ENCODE measurements around the gene ZNF8.
"Not testable (repeated sequence)": the region's sequence is repeated elsewhere in the genome, so short reads cannot be mapped to it uniquely, and the experiment has no call there.

The ZNF8 gene

DNA sequence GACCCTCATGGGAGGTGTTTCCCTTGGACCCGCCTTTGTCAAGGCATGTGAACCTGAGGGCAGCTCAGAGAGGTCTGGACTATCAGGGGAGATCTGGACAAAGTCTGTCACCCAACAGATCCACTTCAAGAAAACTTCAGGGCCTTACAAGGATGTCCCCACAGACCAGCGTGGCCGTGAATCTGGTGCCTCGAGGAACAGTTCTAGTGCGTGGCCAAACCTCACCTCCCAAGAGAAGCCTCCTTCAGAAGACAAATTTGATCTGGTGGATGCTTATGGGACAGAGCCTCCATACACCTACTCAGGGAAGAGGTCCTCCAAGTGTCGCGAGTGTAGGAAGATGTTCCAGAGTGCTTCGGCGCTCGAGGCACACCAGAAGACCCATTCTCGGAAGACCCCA lies 59.6 kb downstream of the ZNF8 start:
- DNase-seq, result no peak

DNA sequence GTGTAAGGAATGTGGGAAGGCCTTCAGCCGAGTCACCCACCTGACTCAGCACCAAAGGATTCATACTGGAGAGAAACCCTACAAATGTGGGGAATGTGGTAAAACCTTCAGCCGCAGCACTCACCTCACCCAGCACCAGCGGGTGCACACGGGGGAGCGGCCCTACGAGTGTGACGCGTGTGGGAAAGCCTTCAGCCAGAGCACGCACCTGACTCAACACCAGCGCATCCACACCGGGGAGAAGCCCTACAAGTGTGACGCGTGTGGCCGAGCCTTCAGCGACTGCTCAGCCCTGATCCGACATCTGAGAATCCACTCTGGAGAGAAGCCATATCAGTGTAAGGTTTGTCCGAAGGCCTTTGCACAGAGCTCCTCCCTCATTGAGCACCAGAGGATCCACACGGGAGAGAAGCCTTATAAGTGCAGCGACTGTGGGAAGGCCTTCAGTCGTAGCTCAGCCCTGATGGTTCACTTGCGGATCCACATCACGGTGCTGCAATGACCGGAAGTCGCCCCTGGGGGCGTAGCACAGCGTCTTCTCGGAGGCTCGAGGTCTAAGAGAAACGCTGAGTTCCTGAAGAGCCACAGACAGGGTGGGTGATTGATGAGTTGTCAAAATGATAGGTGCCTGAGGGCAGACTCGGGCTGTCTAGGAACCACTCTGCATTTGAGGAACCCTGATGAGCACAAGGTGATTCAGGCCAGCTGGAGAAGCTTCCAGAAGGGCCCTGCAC lies 60.2 kb downstream of the ZNF8 start:
- no peak for DNase-seq

DNA sequence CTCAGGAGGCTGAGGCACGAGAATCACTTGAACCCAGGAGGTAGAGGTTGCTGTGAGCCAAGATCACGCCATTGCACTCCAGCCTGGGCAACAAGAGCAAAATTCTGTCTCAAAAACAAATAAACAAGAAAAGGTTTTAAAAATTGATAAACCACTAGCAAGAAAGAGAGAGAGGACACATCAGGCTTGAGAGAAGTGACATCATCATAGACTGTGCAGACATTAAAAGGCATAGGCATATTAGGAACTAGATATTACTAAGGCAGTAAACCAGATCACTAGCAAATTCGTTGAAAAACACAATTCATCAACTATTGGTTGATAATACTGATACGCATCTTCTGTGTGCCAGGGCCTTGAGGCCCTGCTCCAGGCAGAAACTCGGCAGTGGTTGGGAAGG lies 66.8 kb downstream of the ZNF8 start:
- DNase-seq, result no peak

DNA sequence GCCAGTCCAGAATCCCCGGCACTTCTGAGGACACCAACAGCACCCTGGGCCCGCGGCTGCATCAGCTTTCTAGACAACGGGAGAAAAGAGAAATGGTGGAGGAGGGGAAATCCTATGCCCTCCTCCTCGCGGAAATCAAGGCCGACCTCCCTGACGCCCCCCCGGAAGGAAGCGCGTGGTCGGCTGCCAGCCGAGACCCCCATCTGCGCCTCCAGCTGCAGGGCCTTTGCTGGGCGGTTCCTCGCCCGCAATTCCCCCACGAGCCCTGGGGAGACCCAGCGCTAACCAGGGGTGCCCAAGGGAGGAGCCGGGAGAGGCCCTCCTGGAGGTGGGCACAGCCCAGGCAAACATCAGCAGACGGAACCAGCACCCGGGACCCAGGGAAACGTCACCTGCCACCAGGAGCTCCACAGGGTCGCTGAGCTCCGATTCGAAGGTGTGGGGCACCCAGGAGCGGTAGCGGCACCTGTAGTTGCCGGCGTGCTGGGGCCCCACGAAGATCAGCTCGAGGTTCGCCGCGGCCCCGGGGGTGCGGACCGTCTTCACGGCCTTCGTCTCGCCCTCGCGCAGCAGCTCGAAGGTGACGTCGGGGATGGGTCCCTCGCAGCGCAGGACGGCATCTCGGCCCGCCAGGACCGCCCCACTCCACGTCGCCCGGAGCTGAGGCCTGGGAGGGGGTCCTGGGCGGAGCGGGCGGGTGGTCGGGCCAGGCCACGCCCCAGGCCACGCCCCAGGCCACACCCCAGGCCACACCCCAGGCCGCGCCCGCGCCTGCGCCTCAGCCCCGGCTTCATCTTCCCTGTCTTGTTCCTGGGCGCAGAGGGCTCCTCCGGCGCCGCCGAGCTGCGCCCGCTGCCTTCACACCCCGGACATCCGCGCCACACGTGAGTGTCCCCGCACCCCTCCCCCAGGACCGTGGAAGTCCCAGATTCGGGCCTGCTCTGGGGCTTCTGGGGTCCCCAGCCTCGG lies 68.5 kb downstream of the ZNF8 start:
- peak; percentile 76 for DNase-seq

DNA sequence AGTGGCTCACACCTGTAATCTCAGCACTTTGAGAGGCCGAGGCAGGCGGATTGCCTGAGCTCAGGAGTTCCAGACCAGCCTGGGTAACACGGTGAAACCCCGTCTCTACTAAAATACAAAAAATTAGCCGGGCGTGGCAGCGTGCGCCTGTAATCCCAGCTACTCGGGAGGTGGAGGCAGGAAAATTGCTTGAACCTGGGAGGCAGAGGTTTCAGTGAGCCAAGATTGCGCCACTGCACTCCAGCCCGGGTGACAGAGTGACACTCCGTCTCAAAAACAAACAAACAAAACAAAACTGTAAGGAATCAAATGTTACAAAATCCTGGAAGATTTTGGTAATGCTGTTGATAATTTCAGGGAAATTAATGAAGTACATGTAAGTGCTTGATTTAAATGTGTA lies 69.3 kb downstream of the ZNF8 start:
- not testable (repeated sequence) for DNase-seq

DNA sequence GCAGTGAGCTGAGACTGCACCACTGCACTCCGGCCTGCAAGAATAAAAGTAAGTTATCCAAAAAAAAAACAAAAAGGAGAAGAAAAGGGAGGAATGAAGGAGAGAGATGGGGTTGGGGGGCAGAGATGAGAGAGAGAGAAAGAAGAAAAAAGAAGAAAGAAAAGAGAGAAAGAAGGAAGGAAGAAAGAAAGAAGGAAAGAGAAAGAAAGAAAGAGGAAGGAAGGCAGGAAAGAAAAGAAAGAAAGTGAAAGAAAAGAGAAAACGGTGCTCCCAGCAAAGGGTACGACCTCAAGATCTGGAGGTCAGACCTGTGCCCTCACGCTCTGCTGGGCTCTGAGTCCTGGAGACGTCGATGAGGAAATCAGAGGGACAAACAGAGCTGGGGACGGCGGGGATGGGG lies 70.8 kb downstream of the ZNF8 start:
- DNase-seq, result no peak

DNA sequence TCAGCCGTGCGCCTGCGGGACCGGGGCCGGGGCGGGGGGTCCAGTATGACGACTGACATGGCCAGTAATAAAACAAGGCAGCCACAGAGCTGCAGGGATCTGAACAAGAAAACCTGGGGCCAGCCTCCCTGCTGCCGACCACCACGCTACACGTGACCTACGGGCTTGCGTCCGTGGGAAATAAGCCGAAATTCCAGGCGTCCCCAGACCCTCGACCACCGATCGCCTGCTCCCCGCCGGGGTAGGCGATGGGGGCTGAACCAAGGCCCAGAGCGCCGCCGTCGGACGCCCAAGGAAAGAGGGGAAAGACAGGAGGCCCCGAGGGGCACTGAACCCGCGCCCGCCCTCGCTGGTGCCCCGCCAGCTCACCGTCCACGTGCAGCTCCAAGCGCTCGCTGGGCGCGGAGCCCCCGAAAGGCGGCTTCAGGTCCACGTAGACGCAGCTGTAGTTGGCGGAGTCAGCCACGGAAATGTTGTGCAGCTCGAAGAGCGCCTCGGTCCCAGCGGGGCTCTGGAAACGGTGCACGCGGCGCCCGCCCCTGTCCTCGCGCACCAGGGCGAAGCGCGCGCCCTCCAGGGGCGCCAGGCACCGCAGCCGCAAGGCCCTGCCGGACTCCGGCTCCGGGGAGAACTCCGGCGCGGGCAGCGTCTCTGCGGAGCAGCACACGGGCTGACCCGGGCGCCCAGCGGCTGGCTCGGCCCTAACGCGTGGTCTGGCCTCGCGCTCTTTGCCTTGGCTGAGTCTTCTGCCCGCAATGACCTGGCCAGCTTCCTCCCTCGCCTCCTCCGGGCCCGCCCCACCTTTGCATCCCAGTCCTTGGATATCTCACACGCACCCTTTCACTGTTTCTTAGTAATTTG lies 71.5 kb downstream of the ZNF8 start:
- no peak for DNase-seq

DNA sequence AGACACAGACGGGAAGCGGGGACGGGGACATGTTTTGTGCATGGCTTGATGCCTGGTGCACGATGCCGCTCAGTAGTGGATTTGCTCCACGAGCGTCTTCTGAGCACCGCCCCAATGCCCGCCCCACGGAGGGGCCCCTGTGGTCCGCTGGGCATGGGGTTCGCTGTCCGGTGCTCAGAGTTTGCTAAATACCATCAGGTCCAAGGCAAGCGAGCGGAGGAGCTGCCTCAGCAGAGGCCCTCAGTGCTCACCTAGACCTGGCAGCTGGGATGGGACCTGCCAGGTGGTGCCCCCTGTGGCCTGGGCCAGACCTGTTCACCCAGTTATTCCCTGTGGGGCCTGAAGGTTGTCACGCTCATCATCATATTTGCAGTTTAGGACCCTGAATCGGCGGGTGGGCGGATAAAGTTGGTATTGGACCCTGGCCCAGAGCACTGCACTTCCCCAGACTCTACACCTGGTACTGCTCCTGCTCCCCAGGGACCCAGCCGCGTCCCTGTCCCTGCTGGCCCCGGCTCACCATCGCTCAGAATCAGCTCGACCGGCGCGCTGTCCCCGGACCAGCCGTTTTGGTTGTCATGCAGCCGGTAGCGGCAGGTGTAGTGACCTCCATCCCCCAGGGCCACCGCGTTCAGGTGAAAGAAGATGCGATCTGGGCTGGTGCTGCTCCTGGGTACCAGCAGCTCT lies 72.3 kb downstream of the ZNF8 start:
- no peak for DNase-seq

DNA sequence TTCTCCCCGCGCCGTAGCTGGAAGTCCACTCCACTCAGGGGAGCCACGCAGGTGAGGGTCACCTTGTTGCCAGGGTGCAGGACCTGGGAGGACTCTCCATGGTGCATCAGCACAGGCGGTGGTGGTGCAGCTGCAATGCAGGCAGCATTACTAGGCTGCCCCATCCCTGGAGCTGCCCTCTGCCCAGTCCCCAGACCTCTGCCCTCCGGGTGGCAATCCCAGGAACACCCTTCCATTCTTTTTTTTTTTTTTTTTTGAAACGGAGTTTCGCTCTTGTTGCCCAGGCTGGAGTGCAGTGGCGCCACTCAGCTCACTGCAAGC lies 72.8 kb downstream of the ZNF8 start:
- no peak for DNase-seq

DNA sequence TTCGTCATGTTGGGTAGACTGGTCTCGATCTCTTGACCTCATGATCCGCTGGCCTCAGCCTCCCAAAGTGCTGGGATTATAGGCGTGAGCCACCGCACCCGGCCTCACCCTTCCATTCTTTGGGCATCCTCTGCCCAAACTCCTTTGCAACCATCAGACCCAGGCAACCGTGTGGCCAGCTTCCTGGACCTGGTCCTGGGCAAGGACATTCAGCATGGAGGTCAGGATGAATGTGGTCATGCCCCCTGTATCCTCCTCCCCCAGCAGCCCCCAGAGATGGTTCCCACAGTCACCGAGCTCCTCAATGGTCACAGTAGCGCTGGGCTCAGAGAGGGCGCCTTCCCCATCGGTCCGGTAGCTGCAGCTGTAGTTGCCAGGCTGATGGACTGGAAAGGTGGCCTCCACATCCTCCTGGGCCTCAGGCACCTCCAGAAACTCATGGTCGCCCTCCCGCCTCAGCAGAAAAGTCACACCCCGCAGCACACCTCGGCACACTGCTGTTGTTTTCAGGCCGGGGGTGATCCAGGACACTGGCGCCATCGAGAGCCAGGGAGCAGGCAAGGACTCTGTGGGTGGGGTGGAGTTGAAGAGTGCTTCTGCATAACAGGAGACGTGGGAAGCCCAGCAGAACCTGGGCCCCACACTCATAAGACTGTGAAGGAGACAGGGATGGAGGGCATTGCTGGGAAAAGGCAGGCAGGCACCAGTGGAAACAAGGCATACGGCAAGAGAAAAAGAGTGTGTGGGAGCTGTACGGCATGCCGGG lies 73.4 kb downstream of the ZNF8 start:
- DNase-seq, result no peak

Measured in CD4-positive, alpha-beta T cell treated with Interleukin-6 for 4 hours (primary cell).